SK-N-DZ (cell line): ENCODE measurements around the gene CASZ1.
A peak's percentile ranks its signal among the peaks of the same experiment; 100 is the strongest.

Experiments
- DNase-seq: peaks from one replicate; pipeline ENCODE4 v3.0.0-alpha.2; 2015; ENCODE audit warnings: low spot score

The CASZ1 gene

GRCh38 chr1:10799726-10800125, 3.3 kb upstream of the CASZ1 start:
- no peak for DNase-seq

GRCh38 chr1:10795276-10796021, 997 bp downstream of the CASZ1 start:
- no peak for DNase-seq

- no peak for DNase-seq
Measured at GRCh38 chr1:10794724-10795275, 1.6 kb downstream of the CASZ1 start.

- no peak for DNase-seq
Measured at GRCh38 chr1:10793129-10793651, 3.3 kb downstream of the CASZ1 start.

- no peak for DNase-seq
Measured at GRCh38 chr1:10791105-10791951, 5.1 kb downstream of the CASZ1 start.

GRCh38 chr1:10789803-10790702, 6.4 kb downstream of the CASZ1 start:
- peak; percentile 62 for DNase-seq

GRCh38 chr1:10789047-10789791, 7.2 kb downstream of the CASZ1 start:
- no peak for DNase-seq

GRCh38 chr1:10788592-10789006, 7.8 kb downstream of the CASZ1 start:
- peak; percentile 54 for DNase-seq

GRCh38 chr1:10787286-10787685, 9.2 kb downstream of the CASZ1 start:
- DNase-seq = no peak

- DNase-seq = no peak
Measured at GRCh38 chr1:10785728-10786638, 10.5 kb downstream of the CASZ1 start.

GRCh38 chr1:10784998-10785727, 11.3 kb downstream of the CASZ1 start:
- DNase-seq = peak; percentile 77

- DNase-seq = no peak
Measured at GRCh38 chr1:10782491-10783244, 13.8 kb downstream of the CASZ1 start.

GRCh38 chr1:10781137-10781536, 15.3 kb downstream of the CASZ1 start:
- DNase-seq = no peak

GRCh38 chr1:10779841-10780240, 16.6 kb downstream of the CASZ1 start:
- DNase-seq = no peak

GRCh38 chr1:10779201-10779600, 17.2 kb downstream of the CASZ1 start:
- DNase-seq = no peak

- DNase-seq = no peak
Measured at GRCh38 chr1:10778640-10779039, 17.8 kb downstream of the CASZ1 start.

- no peak for DNase-seq
Measured at GRCh38 chr1:10777749-10778574, 18.5 kb downstream of the CASZ1 start.
